SIG-M5 (cell line): Measurements from ENCODE around the gene ALK.
"Not testable (repeated sequence)": the region's sequence is repeated elsewhere in the genome, so short reads cannot be mapped to it uniquely, and the experiment has no call there.

Experiments used
- DNase-seq: peaks from one replicate; lab custom pipeline; 2025; lab: John Stamatoyannopoulos, UW

ALK gene

DNA sequence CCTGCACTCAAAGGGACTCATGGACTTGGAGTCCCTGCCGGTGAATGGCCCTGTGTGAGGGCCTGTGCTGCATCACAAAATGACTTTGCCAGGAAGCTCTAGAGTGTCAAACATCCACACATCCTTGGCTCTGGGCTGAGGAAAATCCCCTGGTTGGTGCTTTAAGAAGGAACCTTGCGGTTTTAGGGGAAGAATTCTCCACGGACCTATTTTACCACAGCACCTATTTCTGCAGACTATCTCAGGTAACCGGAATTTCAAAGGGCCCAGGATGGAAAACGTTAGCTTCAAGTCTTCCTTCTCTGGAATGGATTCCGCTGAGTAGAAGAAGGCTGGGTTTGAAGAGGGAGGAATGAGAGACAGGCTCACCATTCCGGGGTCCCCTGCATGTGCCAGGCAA lies 166.2 kb downstream of the ALK start:
- DNase-seq: no peak

DNA sequence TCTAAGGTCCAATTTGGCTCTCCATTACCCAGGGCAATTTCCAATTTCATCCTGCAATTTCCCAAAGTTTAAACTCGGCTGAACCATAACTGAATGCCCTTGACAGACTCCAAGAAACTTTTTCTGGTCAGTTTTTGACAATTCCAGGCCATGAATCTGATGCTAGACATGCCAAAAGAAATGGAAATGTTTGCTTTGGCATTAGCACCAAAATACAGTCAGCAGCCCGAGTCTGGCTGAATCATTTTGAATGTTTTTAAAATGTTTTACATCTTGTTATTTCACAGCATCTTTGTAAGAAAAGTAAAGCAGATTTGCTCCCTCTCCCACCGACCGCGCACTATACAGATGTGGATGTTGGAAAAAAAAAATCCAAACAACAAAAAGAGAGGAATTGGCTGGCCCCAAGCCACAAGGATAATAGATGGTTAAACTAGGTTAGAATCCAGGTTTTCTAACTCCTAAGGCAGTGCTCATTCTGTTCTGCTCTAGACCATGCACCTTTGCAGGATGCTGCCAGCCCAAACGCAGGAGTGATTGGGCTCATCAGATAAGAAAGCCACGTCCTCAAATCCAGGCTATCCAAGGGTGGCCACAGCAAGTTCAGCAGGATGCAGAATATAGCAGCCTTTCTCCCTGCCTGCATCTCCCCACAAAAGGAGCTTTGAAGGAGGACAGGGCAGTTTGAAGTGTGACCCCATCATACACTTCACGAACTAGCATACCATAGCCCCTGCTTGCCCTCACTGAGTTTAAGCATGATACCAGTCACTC lies 167.5 kb downstream of the ALK start:
- DNase-seq: no peak

DNA sequence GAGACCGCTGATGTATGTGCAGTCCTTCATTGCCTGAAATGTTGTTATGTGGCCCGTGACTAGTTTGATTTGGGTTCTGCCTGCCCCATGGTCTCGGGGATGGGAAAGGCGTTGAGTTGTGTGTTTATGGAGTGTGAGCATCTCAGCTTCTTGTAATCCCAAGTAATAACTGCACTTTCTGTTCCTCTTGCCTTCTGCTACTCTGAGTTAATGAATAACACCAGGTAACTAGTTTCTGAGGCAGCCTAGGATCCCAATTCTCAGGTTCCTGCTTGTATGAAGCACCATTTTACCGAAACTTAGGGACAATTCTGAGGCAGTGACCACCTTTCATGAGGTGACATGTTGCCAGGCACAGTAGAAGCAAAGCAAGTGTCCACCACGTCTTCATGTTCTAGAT lies 170.0 kb downstream of the ALK start:
- DNase-seq: no peak

DNA sequence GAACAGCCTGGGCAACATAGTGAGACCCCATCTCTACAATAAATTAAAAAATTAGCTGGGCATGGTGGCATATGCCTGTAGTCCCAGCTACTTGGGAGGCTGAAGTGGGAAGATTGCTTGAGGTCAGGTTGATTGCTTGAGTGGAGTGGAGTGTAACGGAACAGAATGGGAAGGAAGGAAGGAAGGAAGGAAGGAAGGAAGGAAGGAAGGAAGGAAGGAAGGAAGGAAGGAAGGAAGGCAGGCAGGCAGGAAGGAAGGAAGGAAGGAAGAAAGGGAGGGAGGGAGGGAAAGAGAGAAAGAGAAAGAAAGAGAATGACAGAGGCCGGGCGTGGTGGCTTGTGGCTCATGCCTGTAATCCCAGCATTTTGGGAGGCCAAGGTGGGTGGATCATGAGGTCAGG lies 170.9 kb downstream of the ALK start:
- not testable (repeated sequence) for DNase-seq

DNA sequence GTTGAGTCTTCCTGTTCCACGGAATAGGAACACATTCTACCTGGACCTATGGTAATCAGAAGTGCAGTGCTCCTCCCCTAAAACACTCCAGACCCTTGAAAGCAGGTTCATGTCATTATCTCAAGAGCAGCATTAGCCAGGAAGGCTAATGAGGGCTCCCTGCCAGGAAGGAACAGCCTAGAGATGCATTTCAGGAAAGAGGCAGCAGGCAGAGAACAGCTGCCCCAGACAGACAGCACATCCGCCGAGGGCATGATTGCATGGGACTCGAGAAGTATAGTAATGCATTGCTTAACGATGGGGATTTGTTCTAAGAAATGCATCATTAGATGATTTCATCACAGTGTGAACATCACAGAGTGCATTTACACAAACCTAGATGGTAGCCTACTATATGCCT lies 171.5 kb downstream of the ALK start:
- no peak for DNase-seq

DNA sequence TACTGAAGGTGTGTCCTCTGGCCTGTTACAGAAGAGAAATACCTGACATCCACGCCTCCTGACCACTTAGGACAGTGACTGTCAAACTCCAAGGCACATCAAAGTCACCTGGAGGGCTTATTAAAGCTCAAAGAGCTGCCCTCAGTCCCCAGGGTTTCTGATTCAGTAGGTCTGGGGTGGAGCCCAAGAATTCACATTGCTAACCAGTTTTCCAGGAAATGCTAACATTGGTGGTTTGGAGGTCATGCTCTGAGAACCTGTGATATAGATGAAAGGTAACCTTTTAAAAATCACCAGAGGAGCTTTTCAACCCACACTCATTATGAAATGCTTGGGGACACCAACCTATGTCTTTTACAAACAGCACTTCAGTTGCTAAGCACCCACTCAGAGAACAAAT lies 172.3 kb downstream of the ALK start:
- no peak for DNase-seq

DNA sequence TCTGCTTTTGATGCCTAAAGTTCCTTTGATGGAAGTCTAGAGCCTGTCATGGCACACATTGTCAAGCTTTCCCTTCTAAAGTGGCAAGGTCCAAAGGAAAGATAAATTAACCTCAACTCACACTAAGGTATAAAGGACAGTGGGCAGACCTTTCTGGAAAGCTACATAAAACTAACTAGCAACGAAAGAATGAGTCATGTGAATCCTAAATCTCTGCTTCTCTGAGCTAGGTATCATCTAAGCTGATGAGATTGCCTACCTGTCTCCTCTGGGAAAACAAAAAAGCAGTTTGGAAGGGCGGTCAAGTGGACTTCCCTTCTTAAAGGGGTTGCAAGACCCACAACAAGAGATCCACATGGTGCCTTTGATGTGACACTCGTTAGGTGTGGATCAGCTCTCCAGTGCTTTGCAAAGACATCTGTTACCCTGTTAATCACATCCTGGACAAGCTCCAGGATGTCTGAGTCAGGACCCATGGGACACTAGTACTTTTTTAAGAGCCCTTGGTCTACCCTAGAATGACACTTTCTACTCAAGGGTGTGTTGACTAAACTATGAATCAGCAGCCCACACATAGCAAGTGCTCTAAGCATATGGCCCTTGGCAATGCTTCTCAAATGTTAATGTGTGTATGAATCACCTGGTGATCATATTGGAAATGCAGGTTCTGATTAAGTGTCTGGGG lies 173.5 kb downstream of the ALK start:
- DNase-seq: no peak

DNA sequence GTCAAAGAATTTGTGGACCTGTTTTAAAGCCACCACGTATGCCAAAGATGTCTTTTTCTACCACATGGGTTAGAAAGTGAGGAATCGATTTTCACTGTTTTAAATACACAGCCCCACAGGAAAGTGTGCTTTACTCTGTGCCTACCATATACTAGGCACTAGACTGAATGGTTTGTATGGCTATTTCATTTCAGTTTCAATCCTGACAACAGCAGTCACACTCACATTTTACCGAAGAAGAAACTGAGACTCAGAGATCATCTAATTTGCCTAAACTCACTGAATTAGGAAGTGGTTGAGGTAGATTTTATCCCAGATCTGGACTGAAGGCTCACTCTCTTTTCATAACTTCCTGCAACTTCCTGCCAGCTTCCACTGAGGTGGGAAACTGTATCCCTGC lies 176.4 kb downstream of the ALK start:
- no peak for DNase-seq

DNA sequence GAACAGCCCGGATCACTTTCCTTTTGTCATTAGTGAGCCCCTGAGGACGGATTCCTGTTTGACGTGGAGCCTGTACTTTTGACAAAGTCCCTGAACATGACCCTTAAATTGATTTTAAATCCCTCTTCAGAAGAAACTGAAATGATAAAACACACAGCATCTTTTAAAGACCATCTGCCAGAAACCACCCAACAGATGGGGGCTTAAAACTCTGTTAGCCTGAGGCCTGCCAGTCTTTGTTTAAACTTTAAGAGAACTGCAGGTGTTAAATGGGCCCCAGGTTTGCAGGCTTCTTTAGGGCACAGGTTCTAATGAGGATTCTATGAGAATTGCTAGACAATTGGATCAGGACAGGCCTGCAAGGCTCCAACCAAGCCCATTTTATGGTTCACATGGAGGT lies 177.9 kb downstream of the ALK start:
- no peak for DNase-seq

DNA sequence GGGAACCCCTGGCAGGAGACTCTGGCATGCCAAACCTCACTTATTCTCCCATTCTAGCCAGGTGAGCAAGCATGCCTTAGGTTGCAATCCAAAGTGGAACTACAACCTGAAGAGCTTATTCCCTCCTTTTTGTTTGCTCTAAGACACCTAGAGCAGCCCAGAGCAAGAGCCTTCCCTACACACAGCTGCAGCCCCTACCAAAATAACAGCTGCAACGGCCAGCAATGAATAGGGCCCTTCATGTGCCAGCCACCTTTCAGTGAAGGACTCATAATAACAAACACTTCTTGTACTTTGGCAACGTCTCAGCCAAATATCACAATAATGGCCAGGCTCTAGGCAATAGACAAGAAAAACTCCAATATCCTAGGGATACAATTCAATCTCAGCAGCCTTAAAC lies 178.7 kb downstream of the ALK start:
- no peak for DNase-seq

DNA sequence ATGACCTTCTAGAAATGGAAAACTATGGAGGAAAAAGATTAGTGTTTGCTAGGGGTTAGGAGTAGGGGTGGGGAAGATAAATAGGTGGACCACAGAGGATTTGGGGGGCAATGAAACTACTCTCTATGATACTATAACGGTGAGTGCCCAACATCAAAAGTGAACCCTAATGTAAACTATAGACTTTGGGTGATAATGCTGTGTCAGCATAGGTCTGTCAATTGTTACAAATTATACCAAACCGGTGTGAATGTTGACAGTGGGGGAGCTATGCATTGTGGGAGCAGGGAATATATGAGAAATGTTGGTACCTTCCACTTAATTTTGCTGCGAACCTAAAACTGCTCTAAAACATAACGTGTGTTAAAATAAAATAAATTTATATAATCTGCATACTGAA lies 180.3 kb downstream of the ALK start:
- DNase-seq: no peak

DNA sequence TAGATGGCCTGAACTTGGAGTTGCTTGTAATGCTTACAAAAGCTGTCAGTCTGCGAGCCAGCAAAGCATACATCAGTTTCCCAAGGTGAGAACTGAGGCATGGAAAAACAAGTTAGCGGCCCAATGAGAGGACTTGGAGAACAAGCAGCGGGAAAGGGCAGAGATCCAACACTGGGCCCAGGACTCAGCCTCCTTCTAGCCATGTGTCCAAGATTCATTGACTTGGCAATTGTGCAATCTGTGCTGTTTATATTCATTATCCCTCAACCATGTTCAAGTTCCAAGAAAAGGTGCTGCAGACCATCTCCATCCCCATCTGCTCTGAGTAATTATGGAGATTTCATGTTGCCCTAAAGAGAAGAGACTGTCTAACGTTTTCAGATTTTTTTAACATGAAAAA lies 187.4 kb downstream of the ALK start:
- no peak for DNase-seq

DNA sequence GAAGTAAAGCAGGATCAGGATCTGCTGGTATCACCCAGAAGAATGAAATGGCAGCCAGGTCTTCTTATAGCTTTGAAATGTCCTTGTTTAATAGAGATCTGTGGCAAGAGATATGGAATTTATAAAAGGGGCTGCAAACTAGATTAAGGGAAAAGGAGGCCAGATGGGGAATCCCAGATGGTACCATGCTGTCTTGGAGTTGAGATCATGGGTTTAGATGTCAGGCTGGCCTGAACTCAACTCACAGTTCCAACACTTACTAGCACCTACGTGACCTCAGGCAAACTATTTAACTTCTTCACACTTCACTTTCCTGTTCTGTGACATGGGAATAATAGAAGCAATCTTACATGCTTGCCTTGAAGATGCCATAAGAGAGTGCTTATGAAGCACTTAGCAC lies 188.2 kb downstream of the ALK start:
- no peak for DNase-seq

DNA sequence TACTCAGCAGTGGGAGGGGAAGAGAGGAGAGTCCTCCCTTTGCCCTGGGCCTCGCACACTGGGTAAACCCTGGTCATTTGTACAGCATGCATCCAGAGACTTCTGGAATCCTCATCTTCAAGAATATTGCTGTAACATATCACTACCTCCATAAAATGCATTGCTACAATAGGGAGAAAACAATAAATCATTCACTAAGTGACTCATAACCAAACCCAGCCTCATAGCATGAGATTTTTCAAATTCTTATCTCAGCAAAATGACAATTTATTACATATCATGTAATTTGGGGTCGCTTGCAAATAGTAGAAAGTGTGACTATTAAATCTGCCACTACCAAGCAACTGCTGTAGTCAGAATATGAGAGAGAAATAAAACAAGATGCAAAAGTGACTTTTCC lies 189.4 kb downstream of the ALK start:
- no peak for DNase-seq

DNA sequence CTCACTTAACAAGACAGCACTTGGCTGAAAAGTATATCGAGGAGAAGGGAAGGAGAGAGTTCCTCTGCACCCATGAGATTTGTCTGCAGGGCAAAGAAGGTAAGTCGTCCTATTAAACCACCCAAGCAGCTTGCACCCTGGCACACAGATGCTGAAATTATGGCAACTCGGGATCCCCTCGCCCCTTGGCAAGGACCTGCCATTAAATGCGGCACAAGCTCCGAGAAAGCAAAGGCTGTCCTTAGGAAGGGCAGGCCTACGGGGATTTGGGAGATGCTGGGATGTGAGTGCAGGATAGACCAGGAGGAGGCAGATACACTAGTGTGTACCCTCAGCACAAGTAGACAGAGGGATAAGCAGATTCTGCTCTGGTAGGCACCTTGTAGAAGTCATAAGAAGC lies 191.5 kb downstream of the ALK start:
- DNase-seq: no peak

DNA sequence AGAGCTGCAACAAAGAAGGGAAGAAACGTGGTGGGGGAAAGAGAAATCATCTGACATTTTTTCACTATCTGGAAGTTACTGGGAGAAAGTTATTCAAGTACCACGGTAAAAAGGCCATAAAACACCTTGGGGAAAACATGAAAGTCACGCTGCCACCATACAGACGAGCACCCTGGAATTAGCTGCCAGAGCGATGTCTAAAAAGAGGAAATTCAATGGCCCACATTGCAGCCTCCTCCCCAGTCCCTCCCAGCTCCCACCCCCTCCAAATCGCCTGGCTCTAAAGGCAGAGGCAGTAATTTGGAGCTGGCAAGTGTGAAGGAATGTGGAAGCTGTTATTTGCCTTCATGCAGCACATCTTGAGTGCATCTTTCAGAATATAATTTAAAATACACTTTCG lies 192.0 kb downstream of the ALK start:
- DNase-seq: no peak

DNA sequence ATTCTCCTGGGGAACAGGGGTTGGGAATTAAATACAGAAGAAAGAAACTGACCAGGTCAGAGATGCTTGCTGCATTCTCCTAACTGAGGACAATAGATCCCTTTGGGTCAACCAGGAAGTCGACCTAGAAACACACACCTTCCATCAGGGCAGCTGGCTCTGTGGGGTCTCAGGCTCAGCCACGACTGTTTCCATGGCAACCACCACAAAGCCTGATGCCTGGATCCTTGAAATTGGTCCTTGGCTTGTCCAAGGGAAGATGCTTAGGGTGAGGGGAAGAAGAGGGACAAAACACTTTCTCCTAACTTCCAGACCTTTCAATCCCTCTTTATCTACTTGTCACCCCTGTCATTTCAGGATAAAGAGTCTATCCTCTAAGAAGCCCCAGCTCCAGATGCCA lies 194.4 kb downstream of the ALK start:
- DNase-seq: no peak

DNA sequence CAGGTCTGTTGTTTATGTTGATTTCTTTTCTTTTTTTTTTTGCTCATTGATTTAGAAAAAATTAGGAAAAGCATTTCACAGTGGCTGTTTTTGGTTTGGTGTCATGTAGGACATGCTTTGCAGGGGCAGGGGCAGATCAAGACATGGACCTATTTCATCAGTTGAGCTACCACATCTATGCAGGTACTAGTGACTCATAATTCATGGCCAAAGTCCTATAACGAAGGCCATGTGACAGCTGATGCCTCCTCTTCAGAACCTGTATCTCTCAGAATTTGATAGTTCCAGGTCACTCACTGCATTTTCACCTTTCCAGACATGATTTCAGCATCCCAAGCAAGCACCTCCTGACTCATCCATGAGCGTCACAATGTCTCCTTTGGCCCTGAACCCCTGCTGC lies 195.8 kb downstream of the ALK start:
- DNase-seq: no peak

DNA sequence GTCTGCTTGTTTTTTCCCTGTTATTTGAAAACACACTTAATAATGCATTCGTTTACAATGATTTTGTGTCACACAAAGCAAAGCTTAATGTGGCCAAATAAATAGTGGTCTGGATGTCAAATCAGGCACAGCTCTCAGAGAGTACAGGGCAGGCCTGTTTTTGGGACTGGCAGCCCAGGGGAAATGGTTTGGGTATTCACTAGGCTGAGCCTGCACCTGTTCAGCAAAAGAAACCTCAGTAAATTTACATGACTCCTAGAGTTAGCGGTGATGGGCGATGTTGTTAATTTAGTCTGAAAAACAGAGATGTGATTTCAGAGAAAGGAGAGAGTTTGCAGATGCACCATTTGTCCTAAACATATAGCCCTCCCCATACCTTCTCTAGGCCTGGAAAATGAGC lies 197.1 kb downstream of the ALK start:
- DNase-seq: no peak

DNA sequence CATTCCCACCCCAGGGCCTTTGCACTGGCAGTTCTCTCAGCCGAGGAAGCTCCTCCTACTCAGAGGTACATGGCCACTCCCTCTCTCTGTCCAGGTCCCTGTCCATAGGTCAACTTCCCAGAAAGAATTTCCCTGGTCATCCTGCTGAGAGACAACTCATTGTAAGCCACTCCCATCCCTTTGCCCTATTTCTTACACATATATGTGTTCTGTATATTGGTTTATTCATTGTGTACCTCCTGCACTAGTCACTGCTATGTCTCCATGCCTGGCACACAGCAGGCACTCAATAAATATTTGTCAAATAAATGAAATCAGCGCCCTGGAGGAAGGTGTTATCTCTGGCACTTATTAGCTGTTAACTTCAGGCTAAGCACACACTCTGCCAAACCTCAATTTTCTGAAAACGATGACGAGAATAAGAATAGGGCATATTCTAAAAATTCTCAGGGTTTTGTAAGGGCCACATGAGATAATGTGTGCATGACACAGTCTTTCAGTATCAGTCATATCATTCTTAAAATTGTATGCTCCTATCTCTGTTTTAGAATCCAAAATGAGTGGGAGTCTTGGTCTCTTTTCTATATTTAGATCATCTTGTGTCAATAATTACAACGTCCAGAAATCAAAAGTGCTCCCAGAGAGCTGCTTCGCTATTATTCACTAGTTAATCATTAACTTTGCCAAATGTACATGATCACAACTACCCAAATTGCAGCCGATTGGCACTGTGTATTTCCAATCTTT lies 198.0 kb downstream of the ALK start:
- DNase-seq: no peak

DNA sequence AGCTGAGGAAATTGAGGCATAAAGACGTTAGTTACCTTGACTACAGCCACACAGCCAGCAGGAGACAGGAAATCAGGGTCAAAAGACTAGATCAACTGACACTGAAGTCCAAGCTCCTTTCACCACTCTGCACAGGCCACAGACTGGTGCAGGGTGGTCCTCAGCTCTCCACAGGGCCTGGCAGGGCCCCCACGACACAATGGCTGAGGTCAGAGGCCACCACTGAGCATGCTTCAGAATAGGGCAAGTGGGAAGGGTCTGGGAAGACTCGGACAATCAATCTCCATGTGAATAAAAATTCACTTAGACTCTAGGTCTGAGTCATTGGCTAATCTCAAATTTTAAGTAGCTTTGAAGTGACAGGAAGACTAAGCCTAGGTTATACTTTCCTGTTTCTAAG lies 201.7 kb downstream of the ALK start:
- DNase-seq: no peak

DNA sequence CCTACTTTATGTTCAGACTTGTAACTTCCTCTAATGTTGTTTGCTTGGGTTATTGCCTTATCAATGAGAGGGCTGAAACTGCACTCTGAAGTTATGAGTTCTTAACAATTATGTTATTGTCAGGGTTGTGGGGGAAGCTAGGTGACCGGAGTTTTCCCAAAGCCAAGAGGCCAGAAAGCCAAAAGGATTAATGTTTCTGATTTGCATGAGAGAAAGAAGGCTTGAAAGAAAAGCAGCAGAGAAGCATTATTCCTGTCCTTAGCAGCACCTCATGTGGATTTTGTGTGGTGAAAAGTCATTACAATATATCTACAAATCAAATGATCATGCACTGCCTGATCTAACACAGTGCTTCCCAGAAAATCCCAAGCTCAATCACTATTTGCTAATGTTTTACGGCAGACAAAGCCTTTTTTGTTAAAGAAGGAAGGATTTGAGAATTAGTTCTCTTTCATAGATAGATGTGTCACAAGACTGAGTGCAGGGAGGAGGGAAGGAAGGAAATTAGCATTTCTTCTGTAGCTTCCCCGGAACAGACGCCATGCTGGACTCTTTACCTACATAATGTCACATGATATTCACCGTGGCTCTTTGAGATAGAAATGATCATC lies 203.2 kb downstream of the ALK start:
- no peak for DNase-seq

DNA sequence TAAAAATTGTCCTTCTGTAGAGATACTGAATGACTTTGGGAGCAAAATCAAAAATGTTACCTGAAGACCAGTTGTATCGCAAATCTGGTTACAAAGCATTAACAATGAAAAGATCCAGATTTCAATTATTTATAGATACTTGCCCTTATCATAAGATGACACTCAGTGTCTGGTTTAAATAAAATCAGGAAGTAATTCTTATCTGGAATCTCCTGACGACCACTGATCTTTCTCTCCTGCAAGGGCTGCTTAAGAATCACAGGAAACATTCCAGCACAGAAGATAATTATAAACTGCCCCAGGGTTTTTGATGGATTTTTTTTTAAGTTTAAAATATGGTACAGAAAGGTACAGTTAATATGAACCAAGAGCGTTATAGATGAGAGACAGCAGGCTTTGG lies 205.7 kb downstream of the ALK start:
- DNase-seq: no peak
